IMR-90 (cell line): ENCODE data around the gene ARHGEF10L. TPM values are rescaled to one million over a fixed set of nuclear protein-coding genes. Genes with fewer than 3 reads are reported as not detected.

ENCODE experiments used
- ATAC-seq: fragments of 200-7000 bp; cut with Tn5 transposase; 2 replicates; pipeline ENCODE4 v1.9.1; 2020; ENCODE audit warnings: low read depth, mild to moderate bottlenecking, moderate library complexity
- BruUV-seq: library from RNA; stranded (reverse); fragments of 400-500 nt; replicated peaks from 2 replicates; lab custom pipeline; 2021; lab: Mats Ljungman, UMichigan
- CTCF ChIA-PET: fragments of 300-600 bp; formaldehyde crosslinking; extraction: SDS; loops from one replicate; lab custom pipeline; 2021; ENCODE audit warnings: antibody characterized with exemption; lab: Yijun Ruan, JAX
- POLR2A ChIA-PET: fragments of 300-600 bp; sonication (Branson Sonifier 250); formaldehyde crosslinking; loops from one replicate; lab custom pipeline; 2022; ENCODE audit warnings: antibody characterized with exemption; ENCODE audit not compliant: unreplicated experiment; lab: Charles Lee
- DNase-seq: peaks from one replicate; pipeline ENCODE4 v3.0.0; 2013
- H2AFZ ChIP-seq: replicated peaks from 2 replicates; pipeline ENCODE3; 2013; ENCODE audit warnings: low read length, mild to moderate bottlenecking; ENCODE audit not compliant: poor library complexity
- H2AK5ac ChIP-seq: 2 replicates; pipeline ENCODE4 v1.6.1; 2013; ENCODE audit warnings: low read depth, low read length, inconsistent platforms
- H2AK9ac ChIP-seq: replicated peaks from 2 replicates; pipeline ENCODE3; 2013; ENCODE audit warnings: mild to moderate bottlenecking, low read depth, low read length, moderate library complexity; ENCODE audit not compliant: poor library complexity
- H2BK120ac ChIP-seq: 2 replicates; pipeline ENCODE4 v1.6.1; 2013; ENCODE audit warnings: low read depth, low read length, inconsistent platforms
- H2BK15ac ChIP-seq: 3 replicates; pipeline ENCODE4 v1.6.1; 2013; ENCODE audit warnings: low read depth, low read length, inconsistent platforms
- H2BK20ac ChIP-seq: 2 replicates; pipeline ENCODE4 v1.6.1; 2013; ENCODE audit warnings: low read depth, mild to moderate bottlenecking, inconsistent platforms, low read length, moderate library complexity
- H2BK5ac ChIP-seq: 2 replicates; pipeline ENCODE4 v1.6.1; 2013; ENCODE audit warnings: mild to moderate bottlenecking, low read depth, low read length, inconsistent platforms; ENCODE audit not compliant: poor library complexity, severe bottlenecking
- H3K14ac ChIP-seq: replicated peaks from 2 replicates; pipeline ENCODE4 v1.6.1; 2013; ENCODE audit warnings: low read depth, low read length, inconsistent platforms
- H3K18ac ChIP-seq: 2 replicates; pipeline ENCODE4 v1.6.1; 2013; ENCODE audit warnings: low read depth, low read length, control low read depth
- H3K23ac ChIP-seq: 2 replicates; pipeline ENCODE4 v1.6.1; 2013; ENCODE audit warnings: low read depth, low read length, inconsistent platforms
- H3K27ac ChIP-seq: 2 replicates; pipeline ENCODE4 v1.5.1; 2013; ENCODE audit warnings: mild to moderate bottlenecking, control low read depth, low read length; ENCODE audit not compliant: insufficient read depth
- H3K27me3 ChIP-seq: 2 replicates; pipeline ENCODE4 v1.6.1; 2013; ENCODE audit warnings: low read length; ENCODE audit not compliant: control insufficient read depth, insufficient read depth
- H3K36me3 ChIP-seq: 2 replicates; pipeline ENCODE4 v1.6.1; 2013; ENCODE audit warnings: low read length, mixed read lengths; ENCODE audit not compliant: control insufficient read depth, insufficient read depth
- H3K4ac ChIP-seq: 2 replicates; pipeline ENCODE4 v1.6.1; 2013; ENCODE audit warnings: low read depth, low read length, inconsistent platforms
- H3K4me1 ChIP-seq: 2 replicates; pipeline ENCODE4 v1.6.1; 2013; ENCODE audit warnings: low read length, mixed read lengths; ENCODE audit not compliant: control insufficient read depth, insufficient read depth
- H3K4me2 ChIP-seq: 2 replicates; pipeline ENCODE4 v1.6.1; 2013; ENCODE audit warnings: low read depth, mild to moderate bottlenecking, control low read depth, low read length, moderate library complexity
- H3K4me3 ChIP-seq: 2 replicates; pipeline ENCODE4 v1.5.1; 2013; ENCODE audit warnings: low read depth, mild to moderate bottlenecking, control low read depth, low read length, moderate library complexity; ENCODE audit not compliant: insufficient read depth
- H3K56ac ChIP-seq: 2 replicates; pipeline ENCODE4 v1.6.1; 2013; ENCODE audit warnings: low read length, inconsistent platforms; ENCODE audit not compliant: insufficient read depth; ENCODE audit errors: extremely low read depth
- H3K79me1 ChIP-seq, 2 experiments: 2 replicates each; pipeline ENCODE4 v1.6.1; 2013; ENCODE audit warnings: low read length in 2 of 2, inconsistent platforms in 1 of 2, low read depth in 1 of 2
- H3K9ac ChIP-seq: 2 replicates; pipeline ENCODE4 v1.6.1; 2013; ENCODE audit warnings: low read depth, low read length, control low read depth
- H3K9me1 ChIP-seq: 2 replicates; pipeline ENCODE4 v1.6.1; 2013; ENCODE audit warnings: low read length, inconsistent platforms; ENCODE audit not compliant: insufficient read depth
- H3K9me3 ChIP-seq: 2 replicates; pipeline ENCODE4 v1.6.1; 2013; ENCODE audit warnings: low read length; ENCODE audit not compliant: control insufficient read depth, insufficient read depth
- H4K20me1 ChIP-seq: 2 replicates; pipeline ENCODE4 v1.6.1; 2013; ENCODE audit warnings: low read length, inconsistent platforms; ENCODE audit not compliant: insufficient read depth
- H4K5ac ChIP-seq: 2 replicates; pipeline ENCODE4 v1.6.1; 2013; ENCODE audit warnings: mild to moderate bottlenecking, low read depth, low read length, control low read depth
- H4K8ac ChIP-seq, 2 experiments: 2 replicates each; pipeline ENCODE4 v1.6.1; 2013; ENCODE audit warnings: low read depth in 2 of 2, low read length in 2 of 2, control low read depth in 1 of 2, inconsistent platforms in 1 of 2
- H4K91ac ChIP-seq: 2 replicates; pipeline ENCODE4 v1.6.1; 2013; ENCODE audit warnings: low read depth, low read length, inconsistent platforms; ENCODE audit not compliant: insufficient read depth
- BHLHE40 ChIP-seq: fragments of 150-350 bp; IDR thresholded peaks from 2 replicates; pipeline ENCODE4 v1.6.1; 2016; ENCODE audit warnings: mild to moderate bottlenecking, low read depth, low read length
- CTCF ChIP-seq: conservative IDR thresholded peaks from 2 replicates; pipeline ENCODE4 v1.5.1; 2012; ENCODE audit warnings: mild to moderate bottlenecking, low read depth, low read length, improper control_type of control experiment
- MAFK ChIP-seq: IDR thresholded peaks from 2 replicates; pipeline ENCODE4 v1.6.1; 2012; ENCODE audit warnings: low read depth, low read length, improper control_type of control experiment
- NFE2L2 ChIP-seq: fragments of 150-350 bp; IDR thresholded peaks from 2 replicates; pipeline ENCODE4 v1.6.1; 2016; ENCODE audit warnings: low read depth, mild to moderate bottlenecking, low read length
- WGBS, 2 experiments: methylation state at CpG; one replicate each; pipeline versions ENCODE4 v1.1.5 to v1.1.7; 2013; ENCODE audit warnings: missing lambda C conversion rate in 2 of 2; ENCODE audit not compliant: insufficient read length in 1 of 2; ENCODE audit errors: extremely low coverage in 2 of 2; 5-methylcytosine and 5-hydroxymethylcytosine counted together
- dilution Hi-C: fragments of 300-500 bp; cut with HindIII; formaldehyde crosslinking; loops from one replicate; pipeline ENCODE4 v1.14.3; 2018; ENCODE audit warnings: low sequenced_read_pairs; ENCODE audit not compliant: unreplicated experiment
- in situ Hi-C: fragments of 300-500 bp; cut with MboI; formaldehyde crosslinking; loops from 3 replicates; pipeline ENCODE4 v1.14.3; 2019; ENCODE audit warnings: low sequenced_read_pairs, inconsistent platforms, mixed read lengths
- intact Hi-C: fragments of 100-400 bp; cut with micrococcal nuclease; formaldehyde crosslinking; loops from 2 replicates; pipeline ENCODE4 v1.10.0; 2022
- polyA plus RNA-seq, 3 experiments: library from polyadenylated mRNA; depleted of rRNA; stranded (reverse); fragments of >200 nt; gene quantifications; 2 replicates each; pipeline ENCODE4 v1.2.3, GENCODE V29; 2012; ENCODE audit warnings: low replicate concordance in 1 of 3
- total RNA-seq: library from RNA; depleted of rRNA; stranded (reverse); fragments of >200 nt; gene quantifications from 2 replicates; pipeline ENCODE4 v1.2.3, GENCODE V29; 2012

ARHGEF10L gene
- total and polyA plus RNA-seq, 2 of the 4 experiments (the other 2 are of a cell fraction), result 4.8 to 12.4 TPM

- no peaks in the 10 kb centered on the region; the same call in 1 of the 2 replicates for H3K9me1 ChIP-seq
- peaks cover 11% of the 10 kb centered on the region for H3K36me3 ChIP-seq
- no TSS peak for BruUV-seq
- H3K27ac ChIP-seq, result no peak overlapping the region; the same call in 1 of the 2 replicates
- H3K4me3 ChIP-seq, result no peak overlapping the region
- peak overlapping the region; percentile 38 for H2BK5ac ChIP-seq
- H3K4ac ChIP-seq, result peak overlapping the region; percentile 8
- TF ChIP-seq BHLHE40, result no peak
- no peak for TF ChIP-seq MAFK
- TF ChIP-seq NFE2L2, result no peak
- no peak for TF ChIP-seq CTCF
- no peaks in the 10 kb centered on the region for H3K9me3 ChIP-seq
- intact Hi-C loops, result no loop called here
- H4K5ac ChIP-seq, result peak overlapping the region; percentile 35; the same call in 1 of the 2 replicates
- H2BK20ac ChIP-seq, result no peak overlapping the region
- no peaks in the 10 kb centered on the region for H4K20me1 ChIP-seq
- H3K4me2 ChIP-seq, result peak overlapping the region; percentile 40; the same call in 1 of the 2 replicates
- peak overlapping the region; percentile 23; the same call in 1 of the 2 replicates for H4K91ac ChIP-seq
- peak overlapping the region; percentile 35 to 94; a peak in 2 of 4 replicates for H4K8ac ChIP-seq
- no peak overlapping the region for H3K56ac ChIP-seq
- H3K23ac ChIP-seq, result no peak overlapping the region
- H2AK5ac ChIP-seq, result peak overlapping the region; percentile 45
- H2AK9ac ChIP-seq, result peak overlapping the region; percentile 84
- dilution Hi-C loops, result no loop called here
- CTCF ChIA-PET, result interaction anchor here (1.6 kb wide), 1 partner anchor 12 kb away, joined by 10 read pairs; no protein-coding TSS in a partner anchor
- peak overlapping the region; percentile 10; the same call in 1 of the 2 replicates for H3K9ac ChIP-seq
- DNase-seq (no peak), ATAC-seq (peak; percentile 15; the same call in 1 of the 2 replicates)
- peaks cover 11% of the 10 kb centered on the region for H3K4me1 ChIP-seq
- no peaks in the 10 kb centered on the region for H3K79me1 ChIP-seq
- H3K27me3 ChIP-seq, result no peaks in the 10 kb centered on the region
- in situ Hi-C loops, result no loop called here
- WGBS, 2 experiments, result 78% methylated on average over 5 of the region's 19 CpGs; no CpG with 5 or more reads in 1 of the 2 experiments
- peak overlapping the region; percentile 73 for H2AFZ ChIP-seq
- no peak overlapping the region for H3K14ac ChIP-seq
- POLR2A ChIA-PET, result interaction anchor here (0.5 kb wide), 1 partner anchor 131 kb away, joined by 6 read pairs; no protein-coding TSS in a partner anchor
- no peak overlapping the region for H2BK15ac ChIP-seq
- H2BK120ac ChIP-seq, result peak overlapping the region; percentile 47
- peak overlapping the region; percentile 52; the same call in 1 of the 2 replicates for H3K18ac ChIP-seq
Measured at GRCh38 chr1:17618558-17619247, 79.2 kb downstream of the ARHGEF10L start.
